Measurements from ENCODE around the gene PROKR1. TPM values are rescaled to one million over a fixed set of nuclear protein-coding genes. Genes with fewer than 3 reads are reported as not detected.

PROKR1 gene
- total RNA-seq, 1 experiment from 2014 or later = not detected

DNA sequence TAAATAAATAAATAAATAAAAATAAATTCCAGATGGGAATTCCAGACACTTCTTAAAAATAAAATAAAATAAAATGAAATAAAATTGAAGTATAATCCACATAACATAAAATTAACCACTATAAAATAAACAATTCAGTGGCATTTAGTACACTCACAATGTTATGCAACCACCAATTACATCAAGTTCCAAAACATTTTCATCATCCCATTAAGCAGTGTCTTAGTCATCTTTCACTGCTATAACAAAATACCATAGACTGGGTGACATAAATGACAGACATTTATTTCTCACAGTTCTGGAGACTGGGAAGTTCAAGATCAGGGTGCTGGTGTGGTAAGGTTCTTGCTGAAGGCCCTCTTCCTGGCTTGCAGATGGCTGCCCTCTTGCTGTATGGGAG lies 22.6 kb upstream of the PROKR1 start:
- Histone ChIP-seq H3K4me2 (ENCODE audit: low read length) (no peak overlapping the region), H4K20me1 (ENCODE audit: insufficient read depth) (no peaks in the 10 kb centered on the region), H3K9me2 (ENCODE audit: insufficient read depth) (no peaks in the 10 kb centered on the region), H3K4me3 (replicated peaks in 1 of 2; ENCODE audit: low read depth in 1 of 2, low read length in 2 of 2) (no peak overlapping the region), H3K27ac (ENCODE audit: low read depth, low read length) (no peak overlapping the region), H3K36me3 (ENCODE audit: control insufficient read depth in 1 of 2, insufficient read depth in 2 of 2, low read length in 2 of 2) (no peaks in the 10 kb centered on the region), H3K9me3 (ENCODE audit: control insufficient read depth in 1 of 2, insufficient read depth in 1 of 2, low read depth in 1 of 2, low read length in 2 of 2) (no peaks in the 10 kb centered on the region), H2AFZ (ENCODE audit: low read depth, low read length, poor library complexity, severe bottlenecking) (no peak overlapping the region), H3K79me2 (ENCODE audit: insufficient read depth, low read length) (no peaks in the 10 kb centered on the region), H3K4me1 (ENCODE audit: control insufficient read depth in 1 of 2, insufficient read depth in 2 of 2, low read length in 2 of 2) (no peaks in the 10 kb centered on the region), H3K27me3 (ENCODE audit: insufficient read depth, low read length) (no peaks in the 10 kb centered on the region), H3K9ac (ENCODE audit: low read length) (no peak overlapping the region)
- RAD21 ChIA-PET (ENCODE audit: low non-redundant PET in 1 of 2, low total read pairs in 2 of 2, uncharacterized antibody in 2 of 2, unreplicated experiment in 2 of 2) = no interaction called here
- TF ChIP-seq CEBPB (IDR thresholded peaks at IDR 0.05; ENCODE audit: low read depth) = no peak
- POLR2A ChIA-PET = no interaction called here
- DNase-seq (ENCODE audit: low read depth, low spot score) (no peak), ATAC-seq (no peak)
- CTCF ChIA-PET = no interaction called here
- BruUV-seq (replicated peaks) = no TSS peak
- intact Hi-C loops (cut with micrococcal nuclease) = loop anchor here (5.0 kb wide), 1 partner anchor 52 kb away; no protein-coding TSS in a partner anchor

DNA sequence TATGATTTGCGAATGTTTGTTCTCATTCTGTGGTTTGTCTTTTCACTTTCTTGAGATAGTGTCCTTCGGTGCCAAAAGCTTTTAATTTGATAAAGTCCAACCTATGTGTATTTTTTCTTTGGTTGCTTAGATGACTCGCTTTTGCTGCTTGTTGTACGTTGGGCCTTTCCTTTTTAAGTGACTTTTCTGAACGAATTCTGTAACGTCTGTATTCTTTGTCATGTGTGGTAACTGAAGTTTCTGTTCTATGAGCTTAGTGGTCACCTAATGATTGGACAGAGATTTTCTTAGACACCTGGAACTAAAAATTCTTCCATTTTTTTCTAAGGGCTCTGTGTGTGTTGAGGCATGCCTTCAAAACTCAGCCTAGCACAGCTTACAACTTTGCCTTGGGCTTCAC lies 19.6 kb upstream of the PROKR1 start:
- no peak for DNase-seq (ENCODE audit: low read depth, low spot score)
- intact Hi-C loops (cut with micrococcal nuclease) = loop anchor here (5.0 kb wide), 1 partner anchor 48 kb away; no protein-coding TSS in a partner anchor
- Histone ChIP-seq H3K36me3 (ENCODE audit: control insufficient read depth in 1 of 2, insufficient read depth in 2 of 2, low read length in 2 of 2) (no peaks in the 10 kb centered on the region), H3K4me1 (ENCODE audit: control insufficient read depth in 1 of 2, insufficient read depth in 2 of 2, low read length in 2 of 2) (no peaks in the 10 kb centered on the region), H3K27ac (ENCODE audit: low read depth, low read length) (no peak overlapping the region), H2AFZ (ENCODE audit: low read depth, low read length, poor library complexity, severe bottlenecking) (no peak overlapping the region), H3K9me2 (ENCODE audit: insufficient read depth) (no peaks in the 10 kb centered on the region), H3K79me2 (ENCODE audit: insufficient read depth, low read length) (no peaks in the 10 kb centered on the region), H3K27me3 (ENCODE audit: insufficient read depth, low read length) (no peaks in the 10 kb centered on the region), H3K9ac (ENCODE audit: low read length) (no peak overlapping the region), H4K20me1 (ENCODE audit: insufficient read depth) (no peaks in the 10 kb centered on the region), H3K4me3 (replicated peaks in 1 of 2; ENCODE audit: low read depth in 1 of 2, low read length in 2 of 2) (no peak overlapping the region), H3K4me2 (ENCODE audit: low read length) (no peak overlapping the region), H3K9me3 (ENCODE audit: control insufficient read depth in 1 of 2, insufficient read depth in 1 of 2, low read depth in 1 of 2, low read length in 2 of 2) (no peaks in the 10 kb centered on the region)
- no TSS peak for BruUV-seq (replicated peaks)
- TF ChIP-seq POLR2A (IDR thresholded peaks at IDR 0.05; ENCODE audit: borderline replicate concordance, extremely low read depth, insufficient read depth, insufficient read length) (no peak), YY1 (IDR thresholded peaks at IDR 0.05; ENCODE audit: extremely low read depth, insufficient replicate concordance, low read depth, low read length) (no peak), JUND (IDR thresholded peaks at IDR 0.05) (no peak), POLR2AphosphoS5 (IDR thresholded peaks at IDR 0.05; ENCODE audit: low read depth, low read length) (no peak)
- TF ChIP-seq, protein P1, sequence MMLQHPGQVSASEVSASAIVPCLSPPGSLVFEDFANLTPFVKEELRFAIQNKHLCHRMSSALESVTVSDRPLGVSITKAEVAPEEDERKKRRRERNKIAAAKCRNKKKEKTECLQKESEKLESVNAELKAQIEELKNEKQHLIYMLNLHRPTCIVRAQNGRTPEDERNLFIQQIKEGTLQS (IDR thresholded peaks at IDR 0.05) = no peak
- ATAC-seq = no peak
- POLR2A ChIA-PET = no interaction called here
- CTCF ChIA-PET = no interaction called here
- RAD21 ChIA-PET (ENCODE audit: low non-redundant PET in 1 of 2, low total read pairs in 2 of 2, uncharacterized antibody in 2 of 2, unreplicated experiment in 2 of 2) = no interaction called here

Measured in HCT116 (cell line).